HG02642 (cell line): ENCODE measurements around the gene FRMD5.

Experiments
- ATAC-seq: cut with Tn5 transposase; IDR thresholded peaks from one replicate; pipeline ENCODE4 v1.9.1; 2021; ENCODE audit warnings: mild to moderate bottlenecking; ENCODE audit not compliant: unreplicated experiment, poor library complexity

FRMD5 gene

DNA sequence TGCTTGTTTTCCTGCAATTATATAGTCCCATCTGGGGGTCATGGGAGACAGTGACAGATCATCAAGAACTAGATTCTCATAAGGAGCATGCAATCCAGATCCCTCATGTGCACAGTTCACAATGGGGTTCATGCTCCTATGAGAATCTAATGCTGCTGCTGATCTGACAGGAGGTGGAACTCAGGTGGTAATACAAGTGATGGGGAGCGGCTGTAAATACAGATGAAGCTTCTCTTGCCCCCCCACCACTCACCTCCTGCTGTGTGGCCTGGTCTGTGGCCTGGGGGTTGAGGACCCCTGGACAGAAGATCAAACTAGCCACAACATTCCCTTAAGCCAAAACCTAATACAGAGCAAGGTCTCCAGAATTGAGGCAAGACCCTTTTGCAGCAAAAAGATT, 207.1 kb downstream of the FRMD5 start:
- no peak for ATAC-seq

DNA sequence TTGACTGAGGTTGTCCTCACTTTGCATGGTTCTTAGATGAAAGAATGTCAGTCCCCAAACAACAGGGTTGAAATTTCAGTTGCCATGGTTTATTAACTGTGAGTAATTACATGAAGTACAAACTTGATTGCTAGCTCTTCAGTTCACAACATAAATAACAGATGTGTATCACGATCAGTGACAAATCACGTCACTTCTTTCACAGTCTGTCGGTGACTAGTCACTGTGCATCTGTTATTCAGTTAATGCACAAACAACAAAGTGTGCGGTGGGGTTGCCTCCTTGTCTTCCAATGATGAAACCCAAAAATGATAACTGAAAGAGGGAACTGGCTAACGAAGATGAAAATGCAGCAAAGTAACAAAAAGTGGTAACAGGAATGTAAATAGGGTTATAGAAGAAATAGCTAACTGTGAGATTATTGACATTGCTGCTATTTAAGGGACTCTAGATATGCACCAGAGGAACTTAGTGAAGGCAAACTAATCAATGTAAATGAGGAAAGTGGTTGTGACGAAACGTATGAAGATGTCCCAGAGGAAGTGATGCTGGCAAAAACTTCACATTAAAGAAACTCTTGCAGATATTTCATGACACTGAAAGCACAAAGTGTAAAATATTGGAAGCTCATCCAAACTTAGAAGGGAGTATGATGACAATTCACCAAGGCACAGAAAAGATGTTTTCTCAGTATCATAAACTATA, 208.9 kb downstream of the FRMD5 start:
- ATAC-seq = no peak

DNA sequence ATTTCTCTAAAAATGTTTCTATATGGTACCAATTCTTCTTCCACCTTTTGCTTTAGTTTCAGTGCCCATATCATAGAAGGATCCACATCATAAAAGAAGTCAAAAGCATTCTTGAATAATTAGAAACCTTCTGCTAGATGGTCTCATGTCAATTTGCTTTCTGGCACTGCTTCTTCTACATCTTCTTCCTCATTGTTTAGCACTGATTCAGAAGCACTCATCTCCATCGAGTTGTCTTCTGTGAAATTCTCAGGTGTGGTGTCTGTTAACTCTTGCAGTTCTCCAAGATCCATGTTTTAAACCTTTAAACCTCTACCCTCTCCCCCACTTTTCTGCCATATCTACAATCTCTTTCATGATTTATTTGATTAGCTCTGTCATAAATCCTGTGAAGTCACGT, 213.5 kb downstream of the FRMD5 start:
- ATAC-seq = no peak

DNA sequence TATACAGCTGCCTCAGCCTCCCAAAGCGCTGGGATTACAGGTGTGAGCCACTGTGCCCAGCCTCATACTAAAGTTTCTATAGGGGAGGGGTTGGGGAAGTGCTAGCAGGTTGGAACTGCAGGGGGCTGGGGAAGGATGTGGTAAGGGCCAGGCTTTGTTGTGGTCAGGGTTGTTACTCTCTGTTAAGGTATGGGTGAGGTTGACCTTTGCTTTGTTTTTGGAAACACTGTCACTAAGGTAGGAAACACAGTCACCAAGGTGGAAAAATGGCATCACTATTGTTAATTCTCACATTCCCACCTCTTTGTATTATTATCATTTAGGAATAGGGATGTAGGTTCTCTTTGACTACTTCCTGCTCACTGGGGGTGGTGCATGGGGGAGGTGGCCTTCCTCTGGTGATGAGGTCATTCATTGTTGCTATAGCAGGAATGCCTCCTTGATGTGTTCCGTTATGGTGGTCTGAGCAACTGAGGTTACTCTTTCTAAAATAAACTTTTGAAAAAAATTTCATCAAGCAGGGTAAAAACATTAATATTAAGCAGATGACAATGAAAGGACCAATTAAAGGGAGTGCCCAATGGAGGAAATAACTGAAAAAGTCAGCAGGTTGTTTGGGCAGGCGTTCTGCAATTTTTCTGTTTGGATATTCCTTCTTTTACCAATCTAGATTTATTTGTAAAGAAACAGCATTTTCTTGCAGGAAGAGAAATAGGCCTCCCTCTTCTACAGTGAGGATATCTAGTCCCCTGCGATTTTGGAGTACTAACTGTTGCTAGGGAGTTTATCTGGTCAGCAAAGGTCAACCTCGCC, 217.8 kb downstream of the FRMD5 start:
- peak; percentile 46 for ATAC-seq

DNA sequence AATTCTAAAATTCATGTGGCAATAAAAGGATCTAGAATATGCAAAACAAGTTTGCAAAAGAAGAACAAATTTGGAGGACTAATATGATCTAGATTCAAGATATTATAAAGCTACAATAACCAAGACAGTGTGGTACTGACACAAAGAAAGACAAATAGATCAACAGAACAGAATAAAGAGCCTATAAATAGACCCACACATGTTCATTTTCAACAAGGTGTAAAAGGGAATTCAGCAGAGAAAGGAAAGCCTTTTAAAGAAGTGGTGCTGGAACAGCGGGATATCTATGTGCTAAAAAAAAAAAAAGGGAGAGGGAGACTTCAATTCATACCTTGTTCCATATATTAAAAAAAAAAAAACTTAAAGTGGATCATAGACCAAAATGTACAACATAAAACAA, 219.3 kb downstream of the FRMD5 start:
- no peak for ATAC-seq

DNA sequence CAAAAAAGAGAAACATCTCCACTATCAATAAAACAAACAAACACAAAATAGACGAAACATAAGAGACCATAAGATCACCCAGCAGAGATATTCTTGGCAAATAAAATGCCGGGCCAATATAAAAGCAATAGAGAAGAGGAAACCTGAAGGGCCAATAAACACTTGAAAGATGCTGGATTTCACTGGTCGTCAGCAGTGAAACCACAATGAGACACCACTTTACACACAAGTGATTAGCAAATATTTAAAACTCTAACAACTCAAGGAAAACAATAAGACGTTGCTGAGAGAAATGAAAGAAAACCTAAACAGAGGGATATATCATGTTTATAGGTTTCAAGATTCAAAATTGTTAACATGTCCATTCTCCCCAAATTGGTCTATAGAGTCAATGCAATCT, 219.7 kb downstream of the FRMD5 start:
- ATAC-seq = no peak

DNA sequence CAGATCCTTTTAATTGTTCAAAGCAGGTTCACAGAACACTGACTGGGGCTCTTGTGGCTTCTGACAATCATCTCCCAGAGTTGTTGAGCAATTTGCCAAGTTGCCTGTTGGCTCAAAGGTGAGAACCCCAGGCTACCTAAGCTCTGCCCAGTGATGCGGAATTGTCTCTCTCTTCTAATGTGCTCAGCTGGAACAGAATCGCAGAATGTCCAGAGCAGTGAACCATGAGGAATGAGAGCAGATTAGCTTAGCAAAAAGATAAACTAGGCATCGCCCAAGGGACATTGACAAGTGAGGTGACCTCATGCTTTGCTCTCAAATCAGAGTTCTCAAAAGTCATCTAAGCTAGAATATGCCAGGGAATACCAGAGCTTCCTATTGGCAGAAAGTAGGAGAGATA, 220.2 kb downstream of the FRMD5 start:
- ATAC-seq = peak; percentile 48

DNA sequence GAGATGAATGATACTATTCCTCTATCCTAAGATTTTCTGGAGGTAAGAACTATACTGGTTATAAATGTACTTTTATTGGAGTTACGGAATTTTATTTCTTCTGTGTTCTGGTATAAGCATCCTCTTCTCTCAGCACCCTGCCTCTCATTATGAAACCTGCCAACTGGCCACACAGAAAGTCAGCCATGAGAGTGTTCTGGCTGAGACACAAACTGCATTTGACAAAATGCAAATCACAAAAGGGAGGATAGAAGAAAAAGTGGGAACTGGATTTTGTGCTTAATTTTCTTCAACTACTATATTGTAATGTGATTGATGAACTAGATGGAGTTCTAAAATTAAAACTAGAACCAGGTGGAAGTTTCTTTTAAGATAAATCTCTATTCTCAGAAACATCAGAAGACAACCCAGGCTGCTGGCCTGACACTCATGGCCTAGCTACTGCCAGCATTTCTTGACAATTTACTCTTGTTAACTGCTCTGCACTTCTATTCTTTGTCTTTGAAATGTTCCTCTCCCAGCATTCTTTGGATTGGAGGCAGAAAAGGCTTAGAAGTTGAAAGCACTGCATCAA, 225.2 kb downstream of the FRMD5 start:
- ATAC-seq = no peak

DNA sequence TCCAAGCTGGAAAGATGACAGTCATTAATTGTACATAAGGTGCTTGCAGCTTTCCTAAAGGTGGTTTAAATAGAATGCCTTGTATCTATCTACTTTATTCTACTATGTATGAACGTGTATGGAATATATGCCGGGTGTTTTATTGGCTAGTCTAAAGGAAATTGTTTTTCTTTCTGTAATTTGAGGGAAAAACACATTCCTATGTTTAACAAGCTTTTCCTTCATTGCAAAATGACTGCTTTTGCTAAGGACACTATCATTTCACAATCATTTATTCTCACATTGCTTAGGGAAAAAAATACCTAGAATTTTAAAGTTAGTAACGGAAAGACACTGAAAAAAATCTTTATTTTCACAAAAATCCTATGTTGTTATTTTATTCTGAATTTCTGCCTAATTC, 226.5 kb downstream of the FRMD5 start:
- ATAC-seq = no peak

DNA sequence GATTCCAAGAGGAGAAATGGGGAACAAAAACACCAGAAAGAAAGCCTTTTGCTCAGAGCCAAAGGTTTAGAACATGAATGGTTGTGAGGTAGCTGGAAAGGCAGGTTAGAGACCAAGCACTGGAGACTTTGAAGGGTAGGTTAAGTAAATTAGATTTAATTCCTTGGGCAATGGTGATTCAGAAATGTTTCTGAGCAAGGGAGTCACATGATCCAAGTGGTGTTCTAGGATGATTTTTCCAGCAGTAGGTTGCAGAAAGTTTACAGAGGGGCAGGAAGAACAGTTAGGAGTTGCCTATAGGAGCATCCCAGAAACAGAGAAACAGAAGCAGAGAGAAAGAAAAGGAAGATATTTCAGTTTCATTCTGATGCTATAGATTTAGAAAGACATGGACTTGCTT, 228.4 kb downstream of the FRMD5 start:
- ATAC-seq = no peak

DNA sequence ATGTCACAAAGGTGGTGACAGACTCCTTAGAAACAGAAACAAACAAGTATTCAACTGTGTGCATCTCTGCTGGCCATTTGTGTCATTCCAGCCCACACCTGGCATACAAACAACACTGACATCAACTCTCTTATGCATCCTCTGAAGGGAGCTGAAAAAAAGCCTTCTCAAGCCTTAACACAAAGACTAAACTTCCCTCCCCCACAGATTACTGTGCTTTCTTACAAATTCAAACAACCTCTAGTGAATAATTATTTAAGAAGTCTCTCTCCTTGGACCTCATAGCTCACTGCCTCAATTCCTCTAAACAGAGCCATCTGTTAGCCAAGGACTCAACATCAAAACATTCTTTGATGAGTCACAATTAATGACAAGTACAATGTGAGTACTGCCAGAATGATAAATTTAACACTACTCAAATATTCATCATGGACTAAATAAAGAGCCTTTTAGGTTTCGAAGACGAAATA, 236.2 kb downstream of the FRMD5 start:
- ATAC-seq = no peak

DNA sequence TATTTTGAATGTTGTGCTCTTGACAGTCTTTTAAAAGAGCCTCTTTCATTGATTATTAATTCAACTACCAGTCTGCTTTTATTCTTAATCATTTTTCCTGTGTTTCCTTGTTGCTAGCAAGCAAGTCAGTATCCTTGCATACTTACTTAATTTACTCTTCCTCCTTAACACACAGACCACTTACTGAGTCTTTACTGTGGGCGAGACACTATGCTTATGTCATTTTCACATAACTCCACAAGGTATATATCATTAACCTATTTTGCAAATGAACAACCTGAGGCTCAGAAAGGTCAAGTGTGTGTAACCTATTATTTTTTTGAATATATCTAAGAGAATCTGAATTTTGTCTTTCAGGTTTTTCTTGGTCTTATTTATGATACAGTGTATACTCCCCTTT, 237.3 kb downstream of the FRMD5 start:
- no peak for ATAC-seq

DNA sequence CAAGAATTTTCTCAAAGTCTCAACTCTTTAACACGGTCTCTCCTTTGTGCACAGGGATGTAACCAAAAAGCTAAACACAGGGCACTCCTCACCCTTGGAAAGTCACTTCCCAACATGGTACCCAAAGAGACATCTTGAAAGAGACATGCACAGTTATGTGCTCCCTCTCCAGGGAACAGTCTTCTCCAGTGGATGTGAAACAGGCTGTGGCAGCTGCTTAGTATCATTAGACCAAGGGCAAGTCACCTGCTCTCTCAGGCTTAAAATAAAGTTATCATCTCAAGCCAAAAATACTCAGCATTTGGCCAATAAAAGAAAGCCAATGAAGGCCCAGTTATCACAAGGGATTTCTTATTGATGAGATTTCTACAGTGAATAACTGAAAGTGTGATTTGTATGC, 239.9 kb downstream of the FRMD5 start:
- ATAC-seq = no peak

DNA sequence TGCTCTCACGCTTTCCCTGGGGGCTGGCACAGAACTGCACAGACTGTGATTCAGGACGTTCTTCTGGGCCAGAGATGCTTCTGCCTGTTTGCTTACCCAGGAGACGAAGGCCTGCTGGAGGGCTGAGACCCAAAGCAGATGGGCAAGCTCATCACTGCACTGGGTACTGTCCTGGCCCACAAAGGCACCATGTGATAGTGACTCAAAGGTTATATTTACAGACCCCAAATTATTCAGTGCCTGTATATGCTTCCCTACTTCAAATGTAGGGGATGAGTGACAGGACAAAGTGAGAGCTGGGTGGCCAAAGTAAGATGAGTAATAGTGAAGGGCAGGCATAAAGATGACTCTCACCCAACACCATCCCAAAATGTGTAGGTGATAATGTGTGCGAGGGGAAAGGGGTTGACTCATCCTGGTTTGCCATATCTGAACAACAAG, 240.9 kb downstream of the FRMD5 start:
- no peak for ATAC-seq

DNA sequence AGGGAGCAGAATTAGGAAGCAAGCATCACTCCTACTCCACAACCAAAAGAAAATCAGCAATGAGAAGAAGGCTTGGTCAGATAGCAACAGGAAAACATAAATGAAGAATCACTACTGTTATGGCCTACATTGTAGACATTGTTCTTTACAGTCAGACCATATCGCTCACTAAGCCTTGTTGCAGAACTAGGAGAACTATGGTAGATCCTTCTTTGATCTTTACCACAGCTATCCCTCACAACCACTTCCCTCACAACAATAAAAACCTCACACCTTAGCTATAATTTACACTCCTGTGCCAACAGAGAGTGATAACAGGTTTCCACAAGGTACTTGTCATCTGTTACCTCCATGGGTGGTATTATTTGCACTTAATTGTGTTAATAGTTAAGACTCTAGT, 241.7 kb downstream of the FRMD5 start:
- ATAC-seq = no peak

DNA sequence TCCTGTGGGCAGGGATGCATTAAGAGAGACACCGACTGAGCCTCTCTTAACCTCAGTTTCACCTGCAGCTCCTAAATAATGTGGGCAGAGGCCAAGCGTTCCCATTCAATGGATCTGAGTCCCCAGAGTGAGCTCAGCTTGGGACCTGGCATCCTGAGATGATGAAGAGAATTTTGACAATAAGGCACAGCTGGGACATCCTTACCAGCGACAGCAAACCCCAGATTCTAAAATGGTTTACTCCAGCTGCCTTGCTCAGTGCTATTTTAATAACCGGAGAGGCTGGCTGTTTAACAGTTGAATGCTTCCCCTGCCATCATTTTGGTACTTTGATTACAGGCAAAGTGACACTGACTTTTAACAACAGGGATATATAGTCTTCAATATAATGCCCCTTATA, 244.5 kb downstream of the FRMD5 start:
- ATAC-seq = no peak

DNA sequence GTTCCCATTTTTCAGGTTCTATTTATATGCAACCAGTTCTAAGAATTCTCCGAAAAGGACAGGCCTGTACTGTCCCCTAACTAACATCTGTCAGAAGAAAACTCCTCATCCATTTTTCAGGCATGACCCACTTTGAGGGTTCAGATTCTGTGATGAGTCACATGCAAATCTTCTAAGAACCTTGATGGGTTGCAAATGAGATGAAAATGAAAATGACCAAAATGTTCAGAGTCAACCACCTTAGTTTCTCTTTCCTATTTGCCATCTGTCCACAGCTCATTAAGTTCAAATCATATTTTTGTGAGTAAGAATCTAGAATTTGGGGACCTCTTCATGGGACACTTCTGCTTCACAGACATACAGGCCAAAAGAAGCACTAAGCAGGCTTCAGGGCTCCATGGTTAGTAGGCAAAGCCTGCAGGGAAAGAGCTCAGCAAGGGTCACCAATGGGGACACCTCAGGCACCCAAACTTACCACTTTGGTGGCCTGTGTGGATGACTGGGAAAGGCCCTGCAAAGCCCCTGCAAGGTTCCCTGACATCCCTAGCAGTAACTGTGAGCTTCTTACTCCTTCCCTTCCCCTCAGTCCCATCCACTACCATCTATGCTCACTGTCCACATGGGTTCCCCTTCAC, 246.3 kb downstream of the FRMD5 start:
- ATAC-seq = peak; percentile 72

DNA sequence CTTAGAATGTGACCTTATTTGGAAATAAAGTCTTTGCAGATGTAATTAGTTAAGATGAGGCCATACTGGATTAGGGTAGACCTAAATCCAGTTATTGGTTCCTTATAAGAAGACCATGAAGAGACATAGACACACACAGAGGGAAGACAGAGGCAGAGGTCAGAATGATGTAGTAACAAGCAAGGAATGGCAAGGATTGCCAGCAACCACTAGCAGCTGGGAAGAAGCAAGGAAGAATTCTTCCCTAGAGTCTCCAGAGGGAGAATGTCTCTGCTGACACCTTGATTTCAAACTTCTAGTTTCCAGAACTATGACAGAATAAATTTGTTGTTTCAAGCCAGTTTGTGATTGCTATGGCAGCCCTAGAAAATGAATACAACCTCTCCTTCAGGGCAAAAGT, 251.6 kb downstream of the FRMD5 start:
- no peak for ATAC-seq

DNA sequence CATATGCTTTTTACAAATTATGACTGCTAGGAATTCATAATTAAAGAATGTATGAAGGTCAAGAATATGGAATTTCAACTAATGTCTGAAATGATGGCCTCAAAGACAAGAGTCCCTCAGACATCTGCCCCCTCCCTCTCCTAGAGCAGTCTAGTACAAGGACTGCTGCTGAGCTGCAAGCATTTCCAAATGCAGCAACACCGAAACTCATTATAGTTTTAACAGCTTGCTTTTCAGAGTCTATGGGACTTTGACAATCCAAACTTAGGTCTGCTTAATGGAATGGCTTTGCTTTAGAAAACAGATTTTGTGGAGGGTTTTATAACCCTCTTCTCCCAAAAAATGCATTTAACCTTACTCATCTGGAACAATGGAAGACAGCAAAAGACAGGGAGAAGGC, 252.9 kb downstream of the FRMD5 start:
- no peak for ATAC-seq

DNA sequence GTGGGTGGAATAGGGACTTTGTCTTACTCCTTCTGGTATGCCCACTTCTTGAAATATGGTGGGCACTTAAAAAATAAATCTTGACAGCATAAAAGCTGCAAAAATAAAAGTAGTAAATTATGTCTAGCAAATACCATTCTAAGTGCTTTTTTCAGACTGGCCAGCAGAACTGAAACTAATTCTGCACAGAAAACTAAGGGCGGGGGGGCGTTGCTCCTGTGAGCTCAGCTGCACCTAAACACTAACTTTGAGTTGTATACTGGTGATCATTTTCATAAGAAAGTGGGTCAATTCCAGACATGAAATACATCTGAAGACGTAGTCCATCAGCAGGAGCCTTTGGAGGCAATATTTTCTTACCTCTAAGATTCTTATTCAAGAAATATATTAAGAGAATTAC, 253.5 kb downstream of the FRMD5 start:
- ATAC-seq = peak; percentile 72

DNA sequence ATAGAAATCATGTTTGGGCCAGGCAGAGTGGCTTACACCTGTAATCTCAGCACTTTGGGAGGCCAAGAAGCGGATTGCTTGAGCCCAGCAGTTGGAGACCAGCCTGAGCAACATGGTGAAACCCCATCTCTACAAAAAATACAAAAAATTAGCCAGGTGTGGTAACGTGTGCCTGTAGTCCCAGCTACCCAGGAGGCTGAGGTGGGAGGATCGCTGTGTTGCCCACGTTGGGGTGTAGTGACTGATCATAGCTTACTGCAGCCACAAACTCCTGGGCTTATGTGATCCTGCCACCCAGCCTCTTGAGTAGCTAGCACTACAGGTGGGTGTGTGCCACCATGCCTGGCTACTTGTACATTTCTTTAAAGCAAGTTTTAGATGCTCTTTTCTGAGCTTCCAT, 254.0 kb downstream of the FRMD5 start:
- no peak for ATAC-seq
